GM21423 (cell line): Measurements from ENCODE around the gene LNP1.
A peak's percentile ranks its signal among the peaks of the same experiment; 100 is the strongest.

ENCODE experiments used
- ATAC-seq: cut with Tn5 transposase; IDR thresholded peaks from one replicate; pipeline ENCODE4 v1.9.1; 2021; ENCODE audit warnings: mild to moderate bottlenecking, moderate library complexity; ENCODE audit not compliant: unreplicated experiment

LNP1 gene

DNA sequence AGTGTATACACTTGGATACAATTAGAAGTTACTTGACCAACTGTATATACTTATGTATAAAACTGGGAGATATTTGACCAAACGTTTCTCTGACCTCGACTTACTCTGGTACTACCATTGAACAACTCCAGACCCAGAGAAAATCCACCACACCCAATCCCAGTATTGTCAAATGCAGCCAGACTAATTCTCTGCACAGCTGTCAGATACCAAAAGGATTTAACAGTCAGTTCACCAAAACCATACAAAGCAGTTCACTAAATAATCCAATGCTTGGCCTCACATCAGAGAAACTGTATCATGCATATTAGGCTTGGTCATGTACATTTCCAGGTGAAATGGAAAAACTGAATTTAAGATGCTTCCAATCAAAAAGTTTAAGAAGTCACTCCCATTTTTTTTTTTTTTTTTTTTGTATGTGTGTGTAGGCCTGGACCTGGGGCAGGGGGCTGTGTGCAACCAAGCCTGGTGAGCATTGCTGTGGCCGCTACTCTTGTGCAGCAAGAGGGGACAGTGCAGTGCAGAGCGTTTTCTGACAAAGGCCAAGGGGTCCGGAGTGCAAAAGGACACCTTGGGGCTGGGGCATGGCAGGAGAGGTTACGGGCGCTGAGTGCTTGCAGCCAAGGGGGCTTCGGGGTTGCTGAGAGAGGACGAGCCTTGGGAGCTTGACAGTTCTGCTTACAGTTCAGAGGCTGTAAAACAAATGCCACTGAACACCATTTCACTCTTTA, 1.8 kb upstream of the LNP1 start:
- ATAC-seq = no peak

DNA sequence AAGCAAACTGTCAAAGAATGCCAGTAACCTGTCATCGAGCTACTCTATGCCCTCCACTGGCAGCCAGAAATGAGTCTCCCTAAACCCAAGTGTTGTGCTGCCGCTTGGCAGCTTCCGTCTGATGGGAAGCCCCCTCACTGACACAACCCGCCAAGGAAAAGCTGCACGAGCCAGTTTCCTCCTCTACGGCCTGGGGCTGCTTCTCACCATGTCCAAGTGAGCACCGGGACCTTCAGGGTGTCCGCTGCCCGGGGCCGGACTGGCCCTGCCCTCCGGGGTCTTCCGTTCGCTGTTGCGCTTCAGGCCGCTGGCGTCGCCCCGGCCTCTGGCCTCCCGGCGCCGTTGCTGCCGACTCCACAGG, 940 bp upstream of the LNP1 start:
- ATAC-seq = peak; percentile 20

DNA sequence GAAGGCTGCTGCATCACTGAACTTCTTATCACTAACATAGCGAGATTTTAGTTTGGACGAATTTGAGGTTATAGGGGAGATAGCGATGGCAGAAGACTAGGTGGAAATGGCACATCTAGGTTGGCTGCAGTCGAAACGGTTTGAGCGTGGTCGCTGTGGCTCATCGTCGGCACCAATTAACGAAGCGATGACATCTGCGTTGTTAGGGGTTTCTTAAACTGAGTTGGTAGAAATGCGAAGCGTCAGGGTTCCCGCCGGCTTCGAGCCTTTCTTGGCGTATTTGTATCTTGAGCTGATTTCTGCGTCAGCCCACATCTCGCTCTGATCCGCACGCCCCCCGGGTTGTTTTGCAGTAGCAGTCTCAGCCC, 319 bp downstream of the LNP1 start:
- peak; percentile 8 for ATAC-seq

DNA sequence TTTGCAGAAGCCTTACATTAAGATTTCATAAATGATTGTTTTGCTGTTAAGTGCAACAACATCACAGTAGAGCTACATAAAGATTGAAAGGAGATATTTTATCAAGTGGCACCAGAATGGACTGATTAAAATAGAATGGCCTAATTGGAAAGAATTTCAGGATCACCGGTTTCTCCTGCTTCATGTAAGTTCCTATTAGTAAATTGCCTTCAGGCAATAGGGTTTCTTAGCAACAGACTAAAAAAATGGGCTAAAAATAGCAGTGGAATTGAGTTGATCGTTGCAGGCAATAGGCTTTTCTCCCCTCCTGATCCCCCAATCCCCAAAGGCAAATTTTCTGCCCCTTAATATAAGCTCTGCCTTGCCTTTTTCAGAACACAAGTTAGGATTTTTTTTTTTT, 917 bp downstream of the LNP1 start:
- no peak for ATAC-seq

DNA sequence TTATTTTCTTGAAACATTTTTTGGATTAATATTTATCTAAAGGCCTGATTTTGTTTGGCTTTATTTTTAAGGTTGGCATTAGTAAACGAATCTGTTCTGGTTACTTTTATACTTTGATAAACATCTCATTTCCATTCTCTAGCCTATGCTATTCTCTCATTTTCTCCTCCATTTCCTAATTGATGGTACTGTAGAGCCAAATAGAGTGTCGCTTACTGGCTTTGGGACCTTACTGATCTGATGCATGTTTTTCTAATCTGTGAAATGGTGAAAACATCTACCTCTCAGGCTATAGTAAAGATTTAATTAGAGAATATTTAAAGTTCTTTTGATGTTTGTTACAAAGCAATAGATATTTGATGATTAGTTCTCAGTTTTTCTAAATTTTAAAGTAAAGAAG, 1.6 kb downstream of the LNP1 start:
- ATAC-seq = no peak

DNA sequence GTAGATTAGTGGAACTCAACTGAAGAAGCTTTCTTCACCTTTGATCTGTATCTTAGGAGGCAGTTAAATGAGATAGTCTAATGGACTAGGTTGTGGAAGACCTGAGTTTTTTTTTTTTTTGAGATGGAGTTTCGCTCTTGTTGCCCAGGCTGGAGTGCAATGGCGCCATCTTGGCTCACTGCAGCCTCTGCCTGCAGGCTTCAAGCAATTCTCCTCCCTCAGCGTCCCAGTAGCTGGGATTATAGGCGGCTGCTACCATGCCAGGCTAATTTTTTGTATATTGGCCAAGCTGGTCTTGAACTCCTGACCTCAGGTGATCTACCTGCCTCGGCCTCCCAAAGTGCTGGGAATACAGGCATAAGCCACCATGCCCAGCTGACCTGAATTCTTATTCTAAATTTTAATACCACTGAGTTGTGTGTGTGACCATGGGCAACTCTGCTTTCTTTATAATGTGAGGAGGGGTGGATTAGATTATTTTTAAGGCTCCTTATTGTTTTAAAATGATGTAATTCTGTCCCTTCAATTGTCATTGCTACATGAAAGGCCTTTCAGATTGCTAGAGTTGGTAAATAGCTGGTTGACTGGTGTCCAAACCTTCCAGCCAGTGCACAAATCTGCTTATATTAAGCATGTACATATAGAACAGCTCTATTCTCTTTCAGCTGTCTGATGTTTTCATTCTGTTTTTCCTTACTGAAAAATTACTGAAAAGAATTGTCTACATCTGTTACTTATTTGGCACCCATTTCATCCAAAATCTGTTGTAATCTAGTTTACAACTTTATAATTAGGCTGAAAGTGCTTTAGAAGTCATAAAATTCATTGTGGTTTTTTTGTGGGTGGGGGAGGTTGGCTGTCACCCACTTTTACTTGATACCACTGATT, 2.3 kb downstream of the LNP1 start:
- no peak for ATAC-seq

DNA sequence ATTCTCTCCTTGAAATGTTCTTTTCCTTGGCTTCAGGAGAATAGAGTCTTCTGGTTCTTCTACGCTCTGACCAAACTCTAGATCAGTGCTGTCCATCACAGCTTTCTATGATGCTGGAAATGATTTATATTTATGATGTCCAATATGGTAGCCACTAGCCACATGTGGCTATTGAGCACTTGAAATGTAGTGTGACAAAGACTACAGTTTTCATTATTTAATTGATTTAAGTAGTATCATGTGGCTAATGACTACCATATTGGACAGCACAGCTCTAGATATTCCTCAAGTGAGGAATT, 2.9 kb downstream of the LNP1 start:
- ATAC-seq = no peak

DNA sequence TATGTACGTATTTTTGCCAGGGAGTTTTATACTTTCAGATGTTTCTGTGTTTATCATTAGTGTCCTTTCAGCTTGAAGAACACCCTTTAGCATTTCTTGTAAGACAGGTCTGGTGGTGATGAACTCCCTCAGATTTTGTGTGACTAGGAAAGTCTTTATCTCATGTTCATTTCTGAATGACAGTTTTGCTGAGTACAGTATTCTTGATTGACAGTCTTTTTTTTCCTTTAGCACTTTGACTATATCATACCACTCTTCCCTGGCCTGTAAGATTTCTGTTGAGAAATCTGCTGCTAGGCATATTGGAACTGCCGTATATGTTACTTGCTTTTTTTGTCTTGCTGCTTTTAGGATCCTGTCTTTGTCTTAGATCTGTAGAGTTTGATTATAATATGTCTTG, 5.8 kb downstream of the LNP1 start:
- ATAC-seq = no peak

DNA sequence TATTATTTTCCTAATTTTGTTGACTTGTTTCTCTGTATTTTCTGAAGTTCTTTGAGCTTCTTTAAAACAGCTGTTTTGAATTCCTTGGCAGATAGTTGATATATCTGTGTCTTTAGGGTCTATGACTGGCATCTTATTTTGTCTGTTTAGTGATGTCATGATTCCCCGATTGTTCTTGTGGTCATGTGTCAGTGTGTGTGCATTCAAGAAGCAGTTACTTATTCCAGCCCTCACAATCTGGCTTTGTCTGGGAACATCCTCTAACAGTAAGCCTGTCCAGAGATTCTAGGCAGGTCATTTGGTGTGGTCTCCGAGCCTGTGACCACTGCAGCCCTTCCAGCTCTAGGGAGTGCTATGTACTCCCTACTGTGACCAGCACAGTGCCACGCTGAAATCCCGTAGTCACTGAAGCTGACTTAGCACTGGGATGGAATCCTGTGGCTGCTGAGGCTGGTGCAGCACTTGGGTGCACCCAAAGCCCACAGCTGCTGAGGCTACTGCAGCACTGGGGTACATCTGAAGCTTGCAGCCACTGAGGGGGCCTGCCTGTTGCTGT, 6.7 kb downstream of the LNP1 start:
- ATAC-seq = no peak

DNA sequence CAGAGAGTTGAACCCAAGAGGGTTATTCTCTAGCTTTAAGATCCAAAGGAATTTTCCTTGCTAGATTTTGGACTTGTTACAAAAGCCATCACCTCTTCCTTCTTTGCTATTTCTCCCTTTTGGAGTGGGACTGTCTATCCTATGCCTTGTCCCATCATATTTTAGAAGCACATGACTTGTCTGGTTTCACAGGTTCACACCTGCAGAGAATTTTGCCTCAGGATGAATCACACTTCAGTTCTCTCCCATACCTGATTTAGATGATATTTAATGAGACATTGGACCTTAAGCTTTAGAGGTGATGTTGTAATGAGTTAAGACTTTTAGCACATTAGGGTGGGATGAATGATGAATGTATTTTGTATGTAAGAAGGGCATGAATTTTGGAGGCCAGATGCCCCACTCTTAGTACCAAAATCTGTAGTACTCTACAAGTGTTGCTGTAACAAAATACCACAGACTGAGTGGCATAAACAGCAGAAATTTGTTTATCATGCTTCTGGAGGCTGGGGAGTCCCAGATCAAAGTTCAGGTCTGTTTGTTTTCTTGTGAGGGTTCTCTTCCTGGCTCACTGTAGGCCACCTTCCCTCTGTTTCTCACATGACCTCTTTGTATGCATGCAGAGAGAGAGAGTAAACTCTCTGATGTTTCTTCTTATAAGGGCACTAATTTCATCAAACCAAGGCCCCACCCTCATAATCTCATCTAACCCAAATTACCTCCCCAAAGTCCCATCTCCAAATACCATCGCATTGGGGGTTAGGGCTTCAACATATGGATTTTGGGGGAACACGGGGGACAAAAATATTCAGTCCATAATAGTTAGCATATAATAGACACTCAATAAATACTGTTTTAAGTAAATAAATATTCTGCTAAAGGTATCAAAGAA, 10.0 kb downstream of the LNP1 start:
- no peak for ATAC-seq

DNA sequence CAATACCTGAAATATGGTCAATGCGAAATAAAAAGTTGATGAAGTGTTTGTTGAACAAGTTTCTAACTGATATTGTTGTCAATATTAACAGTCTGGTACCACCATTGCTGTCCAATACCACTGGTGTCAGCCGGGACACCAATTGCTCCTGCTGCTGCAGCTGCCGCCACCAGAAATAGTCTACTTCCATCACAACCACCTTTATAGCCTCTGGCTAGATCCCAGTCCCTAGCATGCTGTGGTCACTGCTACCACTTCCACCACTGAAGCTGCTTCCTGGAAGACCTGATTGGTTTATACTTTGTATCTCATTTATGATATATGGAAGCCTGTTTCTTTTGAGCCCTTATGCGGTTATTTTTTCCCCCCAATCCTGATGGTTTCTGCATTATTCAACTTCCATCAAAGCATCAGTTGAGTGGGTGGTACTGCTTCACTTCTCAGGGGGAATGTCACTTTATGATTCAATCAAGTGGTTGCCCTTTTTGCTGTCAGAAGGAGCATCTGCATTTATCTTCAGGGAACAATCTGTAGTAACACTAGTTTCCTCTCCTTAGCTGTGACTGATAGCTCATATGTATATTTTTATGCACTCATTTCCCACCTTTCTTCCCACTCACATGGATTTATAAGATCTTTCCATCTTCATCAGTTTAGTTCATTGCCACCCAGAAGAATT, 11.7 kb downstream of the LNP1 start:
- no peak for ATAC-seq

DNA sequence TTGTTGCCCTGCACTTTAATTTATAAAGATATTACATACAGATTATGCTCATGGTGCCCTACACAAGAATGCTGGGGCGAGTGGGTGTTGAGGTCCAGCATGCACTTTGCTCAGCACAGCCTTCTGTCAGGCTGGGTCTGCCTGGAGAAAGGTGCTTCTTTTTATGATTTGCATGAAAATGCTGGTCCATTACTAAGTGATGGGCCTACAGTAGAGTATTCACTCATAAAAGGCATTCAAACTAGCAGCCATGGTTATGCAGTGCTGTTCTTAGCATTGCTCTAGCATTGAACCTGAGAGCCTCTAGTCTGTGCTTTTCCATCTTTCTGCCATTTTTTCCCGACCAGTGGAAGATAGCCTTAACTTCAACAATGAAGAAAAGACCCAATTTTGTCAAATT, 12.3 kb downstream of the LNP1 start:
- ATAC-seq = no peak

DNA sequence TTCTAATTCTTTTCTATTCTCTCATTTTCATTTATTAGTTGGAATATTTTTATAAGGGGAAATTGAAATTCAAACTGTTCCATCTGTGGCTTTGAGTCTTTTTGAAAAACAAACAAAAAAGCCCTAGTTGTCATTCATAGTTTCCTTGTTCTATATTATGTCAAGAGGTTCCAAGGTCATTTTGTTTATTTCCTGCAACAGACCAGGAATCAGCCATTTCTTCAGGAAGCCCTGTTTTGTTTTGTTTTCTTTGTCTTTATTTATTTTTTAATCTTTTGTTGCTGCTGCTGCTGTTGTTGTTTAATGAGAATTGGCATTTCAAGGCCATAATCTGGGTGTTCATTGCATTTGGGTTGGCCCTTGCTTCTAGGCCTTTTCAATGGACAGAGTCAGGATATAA, 14.8 kb downstream of the LNP1 start:
- no peak for ATAC-seq

DNA sequence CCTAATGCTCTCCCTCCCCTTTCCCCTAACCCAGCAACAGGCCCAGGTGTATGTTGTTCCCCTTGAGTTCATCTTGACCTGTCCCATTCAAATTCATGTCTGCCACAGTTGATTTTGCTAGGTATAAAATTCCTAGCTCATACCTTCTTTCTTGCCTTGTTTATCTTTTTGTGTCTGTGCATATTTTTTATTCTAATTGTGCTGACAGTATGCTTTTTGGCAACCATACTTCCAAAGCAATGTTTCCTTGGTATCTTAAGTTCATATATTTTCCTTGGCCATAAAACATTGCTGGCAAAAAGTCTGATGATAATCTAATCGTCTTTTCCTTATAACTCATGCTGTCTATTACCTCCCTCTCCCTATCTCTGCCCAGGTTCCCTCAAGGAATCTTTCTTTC, 15.5 kb downstream of the LNP1 start:
- ATAC-seq = no peak

DNA sequence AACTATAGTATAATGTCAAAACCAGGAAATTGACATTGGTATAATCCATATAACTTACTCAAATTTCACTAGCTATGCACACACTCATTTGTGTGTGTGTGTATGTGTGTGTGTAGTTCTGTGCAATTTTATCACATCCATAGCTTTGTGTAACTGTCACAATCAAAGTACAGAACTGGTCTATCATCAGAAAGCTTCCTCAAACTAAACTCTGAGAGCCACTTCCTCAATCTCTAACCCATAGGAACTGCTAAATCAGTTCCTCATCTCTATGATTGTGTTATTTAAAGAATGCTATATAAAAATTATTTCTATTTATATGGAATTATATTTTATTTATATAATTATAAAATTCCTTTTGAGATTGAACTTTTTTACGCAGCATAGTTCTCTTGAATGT, 18.1 kb downstream of the LNP1 start:
- ATAC-seq = no peak

DNA sequence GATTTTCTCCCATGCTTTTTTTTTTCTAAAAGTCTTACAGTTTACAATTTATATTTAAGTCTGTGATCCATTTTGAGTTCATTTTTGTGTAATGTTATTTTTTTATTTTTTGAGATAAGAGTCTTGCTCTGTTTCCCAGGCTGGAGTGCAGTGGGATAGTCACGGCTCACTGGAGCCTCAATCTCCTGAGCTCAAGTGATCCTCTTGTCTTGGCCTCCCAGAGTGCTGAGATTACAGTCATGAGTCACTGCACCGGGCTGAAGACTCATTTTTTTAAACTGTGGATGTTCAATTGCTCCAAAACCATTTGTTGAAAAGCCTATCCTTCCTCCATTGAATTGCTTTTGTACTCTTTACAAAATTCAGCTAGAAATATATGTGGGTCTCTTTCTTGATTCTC, 19.5 kb downstream of the LNP1 start:
- no peak for ATAC-seq

DNA sequence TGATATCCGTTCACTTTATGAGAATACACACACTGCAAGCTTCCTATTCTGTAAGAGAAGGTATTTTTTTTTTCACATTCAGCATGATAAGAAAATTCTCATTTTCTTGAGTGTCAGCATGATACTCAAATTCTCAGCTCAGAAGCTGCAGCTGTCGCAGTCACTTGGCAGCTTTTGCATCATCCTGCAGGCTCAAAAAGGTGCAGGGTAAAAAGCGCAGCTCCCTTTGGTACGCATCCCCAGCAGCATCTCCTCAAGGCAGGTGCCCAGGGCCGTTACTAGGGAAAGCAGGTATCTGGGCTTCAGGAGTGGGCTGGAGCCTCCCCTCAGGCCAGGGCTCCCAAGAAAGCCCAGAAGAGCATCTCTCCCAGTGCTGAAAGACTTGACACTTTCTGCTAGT, 22.3 kb downstream of the LNP1 start:
- no peak for ATAC-seq

DNA sequence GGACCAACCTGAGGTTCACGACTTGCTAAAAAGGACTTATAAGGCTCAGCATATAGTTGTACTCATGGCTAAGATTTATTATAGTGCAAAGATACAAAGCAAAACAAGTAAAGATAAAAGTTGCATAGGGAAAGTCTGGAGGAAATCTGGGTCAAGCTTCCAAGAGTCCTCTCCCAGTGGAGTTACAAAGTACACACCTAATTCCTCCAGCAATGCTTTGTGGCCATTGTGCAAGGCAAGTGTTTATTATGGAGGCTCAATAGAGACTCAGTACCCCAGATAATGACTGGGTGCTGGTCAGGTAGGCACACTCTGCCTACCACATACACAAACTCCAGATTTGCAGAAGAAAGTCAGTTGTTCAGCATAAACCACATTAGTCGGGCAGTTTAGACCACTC, 22.9 kb downstream of the LNP1 start:
- no peak for ATAC-seq

DNA sequence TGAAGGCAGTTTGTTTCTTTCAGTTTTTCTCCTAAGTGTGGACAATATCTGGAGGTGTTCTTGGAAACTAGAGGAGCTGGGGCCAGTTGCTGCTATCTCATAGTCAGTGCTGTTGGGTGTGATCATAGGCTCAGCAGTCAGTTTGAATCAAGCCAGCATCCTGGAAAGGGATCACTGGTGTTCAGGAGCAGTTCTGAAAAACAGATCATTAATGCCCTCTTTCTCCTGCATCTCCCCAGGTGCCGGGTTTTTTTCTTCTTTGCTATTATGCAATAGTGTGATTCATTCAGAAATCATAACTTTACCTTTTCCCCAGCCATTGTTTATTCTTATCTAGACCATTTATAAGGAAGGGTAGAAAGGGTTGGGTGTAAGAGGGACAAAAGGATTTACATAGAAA, 24.0 kb downstream of the LNP1 start:
- no peak for ATAC-seq

DNA sequence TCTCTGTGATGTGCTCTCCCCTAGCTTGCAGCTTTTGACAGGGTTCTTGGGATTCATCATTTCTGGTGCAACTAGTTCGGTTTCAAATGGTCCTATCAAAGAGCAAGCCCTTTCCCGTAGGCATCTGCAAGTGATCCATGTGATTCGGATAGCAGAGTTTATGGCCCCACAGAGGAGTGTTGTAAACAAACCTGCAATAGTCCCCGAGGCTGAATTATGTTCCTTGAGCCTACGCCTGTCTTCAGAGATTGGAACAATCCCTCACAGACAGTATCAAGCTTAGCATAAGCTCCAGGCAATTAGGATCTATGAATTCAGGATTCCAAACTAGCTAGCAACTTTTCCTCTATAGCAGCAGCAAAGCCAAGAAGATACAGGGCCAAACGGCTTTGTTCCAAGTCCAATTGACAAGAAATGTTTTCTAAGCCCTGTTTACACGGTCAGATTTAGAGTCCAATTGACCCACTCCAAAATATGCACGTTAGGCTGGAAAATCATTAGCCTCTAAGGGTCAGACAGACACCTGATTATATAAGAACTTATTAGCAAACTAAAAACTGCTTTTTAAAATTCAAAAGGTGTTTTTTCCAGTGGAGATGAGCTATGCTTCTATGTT, 24.8 kb downstream of the LNP1 start:
- ATAC-seq = no peak

DNA sequence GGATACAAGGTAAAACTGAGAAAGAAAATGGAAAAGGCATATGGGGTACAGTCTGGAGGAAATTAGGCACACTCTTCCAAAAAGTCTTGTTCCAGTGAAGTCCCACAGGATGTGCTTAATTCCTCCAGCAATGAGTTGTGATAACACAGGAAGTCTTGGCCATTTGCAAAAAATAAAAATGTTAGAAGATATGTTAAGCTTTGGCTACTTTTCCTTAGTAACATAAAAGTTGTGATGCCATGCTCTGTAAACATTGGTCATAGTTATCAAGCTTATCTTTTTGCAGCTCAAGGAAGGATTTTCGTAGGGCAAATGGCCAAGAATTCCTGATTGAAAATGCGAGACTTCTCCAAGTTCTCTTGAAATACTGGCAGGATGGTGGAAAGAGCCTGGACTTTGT, 26.4 kb downstream of the LNP1 start:
- no peak for ATAC-seq
